GM20000 (cell line): Measurements from ENCODE around the gene ZBTB39.
"Not testable (repeated sequence)": the region's sequence is repeated elsewhere in the genome, so short reads cannot be mapped to it uniquely, and the experiment has no call there.

Experiments used
- DNase-seq: peaks from one replicate; pipeline ENCODE4 v3.0.0; 2012; ENCODE audit warnings: low spot score
- CTCF ChIP-seq: IDR thresholded peaks from 2 replicates; pipeline ENCODE4 v1.5.1; 2012; ENCODE audit warnings: mild to moderate bottlenecking, control low read depth; ENCODE audit errors: extremely low read depth, missing control alignments

Gene ZBTB39

GRCh38 chr12:56983386-56983785 lies 23.0 kb downstream of the ZBTB39 start:
- DNase-seq, result no peak
- TF ChIP-seq CTCF, result no peak

- not testable (repeated sequence) for DNase-seq
Observed at GRCh38 chr12:56982578-56983236, 23.6 kb downstream of the ZBTB39 start.

GRCh38 chr12:56980941-56981530 lies 25.3 kb downstream of the ZBTB39 start:
- DNase-seq, result no peak
- no peak for TF ChIP-seq CTCF

DNA sequence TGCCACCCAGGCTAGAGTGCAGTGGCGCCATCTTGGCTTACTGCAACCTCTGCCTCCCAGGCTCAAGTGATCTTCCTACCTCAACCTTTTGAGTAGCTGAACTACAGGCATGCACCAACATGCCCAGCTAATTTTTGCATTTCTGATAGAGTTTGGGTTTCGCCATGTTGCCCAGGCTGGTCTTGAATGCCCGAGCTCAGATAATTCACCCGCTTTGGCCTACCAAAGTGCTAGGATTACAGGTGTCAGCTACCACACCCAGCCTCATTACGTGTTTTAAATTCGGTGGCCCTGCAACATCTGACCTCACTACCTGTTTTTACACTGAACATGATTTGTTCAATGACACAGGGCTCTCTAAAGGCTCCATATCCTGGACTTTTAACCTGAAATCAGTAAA lies 26.1 kb downstream of the ZBTB39 start:
- DNase-seq, result no peak
- no peak for TF ChIP-seq CTCF

- no peak for TF ChIP-seq CTCF
- no peak for DNase-seq
Observed at GRCh38 chr12:56979628-56980027, 26.7 kb downstream of the ZBTB39 start.

DNA sequence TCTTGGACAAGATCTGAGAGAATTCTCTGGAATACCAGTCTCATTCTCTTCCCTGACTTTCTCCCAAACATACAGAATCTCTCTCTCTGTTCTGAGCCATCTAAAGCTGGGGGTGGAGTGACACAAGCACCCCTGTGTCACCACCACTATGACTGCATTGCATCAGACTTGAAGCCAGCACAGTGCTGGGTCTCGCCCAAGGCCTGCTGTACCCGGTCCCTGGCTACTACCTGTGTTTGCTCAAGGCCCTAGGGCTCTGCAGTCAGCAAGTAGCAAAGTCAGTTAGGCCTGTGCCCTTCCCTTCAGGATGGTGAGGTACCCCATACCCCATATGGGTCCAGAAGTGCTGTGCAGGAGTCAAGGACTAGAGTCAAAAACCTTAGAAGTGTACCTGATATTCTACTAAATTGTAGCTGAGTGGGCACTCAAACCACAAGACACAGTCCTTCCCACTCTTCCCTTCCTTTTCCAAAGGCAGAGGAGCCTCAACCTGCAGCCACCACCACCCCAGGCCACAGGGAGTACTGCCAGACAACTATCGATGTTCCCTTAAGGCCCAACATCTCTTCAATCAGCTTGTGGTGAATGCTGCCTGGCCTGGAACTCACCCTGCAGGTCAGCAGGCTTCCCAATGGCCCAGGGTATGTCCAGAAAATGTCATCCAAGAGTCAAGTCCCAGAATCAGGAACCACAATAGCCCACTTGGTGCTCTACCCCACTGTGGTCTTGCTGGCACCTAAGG lies 27.8 kb downstream of the ZBTB39 start:
- TF ChIP-seq CTCF, result no peak
- DNase-seq, result no peak

DNA sequence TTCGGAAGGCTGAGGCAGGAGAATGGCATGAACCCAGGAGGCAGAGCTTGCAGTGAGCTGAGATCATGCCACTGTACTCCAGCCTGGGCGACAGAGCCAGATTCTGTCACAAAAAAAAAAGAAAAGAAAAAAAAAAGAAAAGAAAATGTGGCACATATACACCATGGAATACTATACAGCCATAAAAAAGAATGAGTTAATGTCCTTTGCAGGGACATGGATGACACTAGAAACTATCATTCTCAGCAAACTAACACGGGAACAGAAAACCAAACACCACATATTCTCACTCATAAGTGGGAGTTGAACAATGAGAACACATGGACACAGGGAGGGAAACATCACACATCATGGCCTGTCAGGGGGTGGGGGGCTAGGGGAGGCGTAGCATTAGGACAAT lies 29.0 kb downstream of the ZBTB39 start:
- not testable (repeated sequence) for DNase-seq

- not testable (repeated sequence) for DNase-seq
Observed at GRCh38 chr12:56974224-56974623, 32.1 kb downstream of the ZBTB39 start.

DNA sequence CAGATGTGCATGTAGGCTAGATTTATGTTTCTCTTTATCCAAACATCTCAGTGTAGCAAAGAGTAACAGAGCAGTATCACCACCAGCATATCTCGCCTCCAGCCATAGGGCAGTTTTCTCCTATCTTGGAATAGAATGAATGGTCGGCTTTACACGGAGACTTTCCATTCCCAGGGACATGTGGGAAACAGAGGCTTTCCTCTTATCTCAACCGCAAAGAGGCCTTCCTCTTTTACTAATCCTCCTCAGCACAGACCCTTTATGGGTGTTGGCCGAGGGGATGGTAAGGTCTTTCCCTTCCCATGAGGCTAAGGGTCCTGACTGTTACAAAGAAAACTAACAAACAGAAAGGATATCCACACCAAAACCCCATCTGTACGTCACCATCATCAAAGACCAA lies 37.4 kb downstream of the ZBTB39 start:
- DNase-seq, result not testable (repeated sequence)

DNA sequence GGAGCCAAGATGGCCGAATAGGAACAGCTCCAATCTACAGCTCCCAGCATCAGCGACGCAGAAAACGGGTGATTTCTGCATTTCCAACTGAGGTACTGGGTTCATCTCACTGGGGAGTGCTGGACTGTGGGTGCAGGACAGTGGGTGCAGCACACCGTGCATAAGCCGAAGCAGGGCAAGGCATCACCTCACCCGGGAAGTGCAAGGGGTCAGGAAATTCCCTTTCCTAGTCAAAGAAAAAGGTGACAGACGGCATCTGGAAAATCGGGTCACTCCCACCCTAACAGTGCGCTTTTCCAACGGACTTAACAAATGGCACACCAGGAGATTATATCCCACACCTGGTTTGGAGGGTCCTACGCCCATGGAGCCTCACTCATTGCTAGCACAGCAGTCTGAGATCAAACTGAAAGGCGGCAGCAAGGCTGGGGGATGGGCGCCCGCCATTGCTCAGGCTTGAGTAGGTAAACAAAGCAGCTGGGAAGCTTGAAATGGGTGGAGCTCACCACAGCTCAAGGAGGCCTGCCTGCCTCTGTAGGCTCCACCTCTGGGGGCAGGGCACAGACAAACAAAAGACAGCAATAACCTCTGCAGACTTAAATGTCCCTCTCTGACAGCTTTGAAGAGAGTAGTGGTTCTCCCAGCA lies 40.2 kb downstream of the ZBTB39 start:
- DNase-seq, result not testable (repeated sequence)

GRCh38 chr12:56965124-56965523 lies 41.2 kb downstream of the ZBTB39 start:
- DNase-seq, result not testable (repeated sequence)

DNA sequence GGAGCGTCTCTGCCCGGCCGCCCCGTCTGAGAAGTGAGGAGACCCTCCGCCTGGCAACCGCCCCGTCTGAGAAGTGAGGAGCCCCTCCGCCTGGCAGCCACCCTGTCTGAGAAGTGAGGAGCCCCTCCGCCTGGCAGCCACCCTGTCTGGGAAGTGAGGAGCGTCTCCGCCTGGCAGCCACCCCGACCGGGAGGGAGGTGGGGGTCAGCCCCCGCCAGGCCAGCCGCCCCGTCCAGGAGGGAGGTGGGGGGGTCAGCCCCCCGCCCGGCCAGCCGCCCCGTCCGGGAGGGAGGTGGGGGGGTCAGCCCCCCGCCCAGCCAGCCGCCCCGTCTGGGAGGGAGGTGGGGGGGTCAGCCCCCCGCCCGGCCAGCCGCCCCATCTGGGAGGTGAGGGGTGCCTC lies 42.8 kb downstream of the ZBTB39 start:
- DNase-seq, result not testable (repeated sequence)

- not testable (repeated sequence) for DNase-seq
Observed at GRCh38 chr12:56962247-56962646, 44.1 kb downstream of the ZBTB39 start.
